ENCODE data around the gene ZCCHC14.

ZCCHC14 gene

GRCh38 chr16:87445486-87445885 lies 47.3 kb downstream of the ZCCHC14 start:
- Histone ChIP-seq H3K9me3 (ENCODE audit: insufficient read depth, low read length) (no peaks in the 10 kb centered on the region), H3F3A (ENCODE audit: insufficient read depth) (no peaks in the 10 kb centered on the region), H3K9me2 (replicated peaks; ENCODE audit: insufficient read depth, low read length) (no peaks in the 10 kb centered on the region), H4K20me1 (ENCODE audit: low read depth, low read length) (no peaks in the 10 kb centered on the region), H3K36me3 (ENCODE audit: low read length) (no peaks in the 10 kb centered on the region), H3K27ac (ENCODE audit: low read depth, low read length) (no peak overlapping the region), H3K79me2 (ENCODE audit: insufficient read depth, low read length) (no peaks in the 10 kb centered on the region), H3K9ac (ENCODE audit: low read length) (no peak overlapping the region), H3K27me3 (ENCODE audit: low read length) (no peaks in the 10 kb centered on the region), H2AFZ (ENCODE audit: low read depth, low read length, severe bottlenecking) (no peak overlapping the region), H3K4me2 (ENCODE audit: low read depth, low read length, poor library complexity, severe bottlenecking) (no peak overlapping the region), H3K4me3 (ENCODE audit: insufficient read depth, low read length, poor library complexity, severe bottlenecking) (no peak overlapping the region)
- TF ChIP-seq EZH2phosphoT487 (conservative IDR thresholded peaks at IDR 0.05; ENCODE audit: low read length) (no peak), CTCF (IDR thresholded peaks at IDR 0.05; ENCODE audit: insufficient read depth, low read length, poor library complexity, severe bottlenecking) (no peak)

DNA sequence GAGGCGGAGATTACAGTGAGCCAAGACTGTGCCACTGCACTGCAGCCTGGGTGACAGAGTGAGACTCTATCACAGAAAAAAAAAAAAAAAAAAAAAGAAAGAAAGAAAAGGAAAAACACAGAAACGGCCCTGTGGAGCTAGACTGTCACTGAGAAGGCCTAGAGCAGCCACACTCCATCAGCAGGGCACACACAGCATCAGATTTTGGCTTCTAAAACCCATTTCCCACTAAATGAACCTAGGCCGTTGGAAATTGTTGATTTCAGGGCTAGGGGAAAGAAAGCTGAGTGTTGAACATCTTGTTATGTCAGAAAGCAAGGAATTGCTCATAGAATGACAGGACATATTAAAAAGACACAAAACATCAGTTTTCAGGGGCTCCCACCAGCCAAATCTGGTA lies 48.9 kb downstream of the ZCCHC14 start:
- Histone ChIP-seq H4K20me1 (ENCODE audit: low read depth, low read length) (no peaks in the 10 kb centered on the region), H2AFZ (ENCODE audit: low read depth, low read length, severe bottlenecking) (no peak overlapping the region), H3K9ac (ENCODE audit: low read length) (no peak overlapping the region), H3K9me3 (ENCODE audit: insufficient read depth, low read length) (no peaks in the 10 kb centered on the region), H3K4me3 (ENCODE audit: insufficient read depth, low read length, poor library complexity, severe bottlenecking) (no peak overlapping the region), H3K27me3 (ENCODE audit: low read length) (no peaks in the 10 kb centered on the region), H3K4me2 (ENCODE audit: low read depth, low read length, poor library complexity, severe bottlenecking) (no peak overlapping the region), H3K27ac (ENCODE audit: low read depth, low read length) (no peak overlapping the region), H3F3A (ENCODE audit: insufficient read depth) (no peaks in the 10 kb centered on the region), H3K79me2 (ENCODE audit: insufficient read depth, low read length) (no peaks in the 10 kb centered on the region), H3K9me2 (replicated peaks; ENCODE audit: insufficient read depth, low read length) (no peaks in the 10 kb centered on the region), H3K36me3 (ENCODE audit: low read length) (no peaks in the 10 kb centered on the region)
- no peak for TF ChIP-seq EZH2phosphoT487 (conservative IDR thresholded peaks at IDR 0.05; ENCODE audit: low read length)
- TF ChIP-seq CTCF (IDR thresholded peaks at IDR 0.05; ENCODE audit: insufficient read depth, low read length, poor library complexity, severe bottlenecking), result no peak

DNA sequence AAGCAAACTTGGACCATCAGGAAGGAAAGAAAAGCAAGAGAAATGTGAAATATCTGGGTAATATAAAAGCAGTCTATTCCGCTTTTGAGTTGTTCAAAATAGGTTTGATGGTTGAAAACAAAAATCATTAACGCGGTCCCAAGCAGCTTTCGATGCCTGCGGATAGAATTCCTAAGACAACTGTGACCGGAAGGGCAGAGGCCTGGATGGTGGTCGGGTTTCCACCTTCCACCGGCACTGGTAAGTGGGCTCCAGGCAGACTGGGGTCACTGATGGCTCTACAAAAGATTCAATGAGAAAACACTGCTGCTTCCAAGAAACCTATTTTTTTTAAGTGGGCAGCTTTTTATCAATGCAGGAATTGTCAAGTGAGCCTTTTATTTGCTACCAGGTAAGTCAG lies 49.8 kb downstream of the ZCCHC14 start:
- Histone ChIP-seq H3K9me3 (ENCODE audit: insufficient read depth, low read length) (no peaks in the 10 kb centered on the region), H3K27me3 (ENCODE audit: low read length) (no peaks in the 10 kb centered on the region), H4K20me1 (ENCODE audit: low read depth, low read length) (no peaks in the 10 kb centered on the region), H3K4me2 (ENCODE audit: low read depth, low read length, poor library complexity, severe bottlenecking) (no peak overlapping the region), H3K9me2 (replicated peaks; ENCODE audit: insufficient read depth, low read length) (no peaks in the 10 kb centered on the region), H3K36me3 (ENCODE audit: low read length) (no peaks in the 10 kb centered on the region), H3K4me3 (ENCODE audit: insufficient read depth, low read length, poor library complexity, severe bottlenecking) (no peak overlapping the region), H3K9ac (ENCODE audit: low read length) (no peak overlapping the region), H2AFZ (ENCODE audit: low read depth, low read length, severe bottlenecking) (no peak overlapping the region), H3K27ac (ENCODE audit: low read depth, low read length) (no peak overlapping the region), H3K79me2 (ENCODE audit: insufficient read depth, low read length) (no peaks in the 10 kb centered on the region), H3F3A (ENCODE audit: insufficient read depth) (no peaks in the 10 kb centered on the region)
- TF ChIP-seq CTCF (IDR thresholded peaks at IDR 0.05; ENCODE audit: insufficient read depth, low read length, poor library complexity, severe bottlenecking) (no peak), EZH2phosphoT487 (conservative IDR thresholded peaks at IDR 0.05; ENCODE audit: low read length) (no peak)

DNA sequence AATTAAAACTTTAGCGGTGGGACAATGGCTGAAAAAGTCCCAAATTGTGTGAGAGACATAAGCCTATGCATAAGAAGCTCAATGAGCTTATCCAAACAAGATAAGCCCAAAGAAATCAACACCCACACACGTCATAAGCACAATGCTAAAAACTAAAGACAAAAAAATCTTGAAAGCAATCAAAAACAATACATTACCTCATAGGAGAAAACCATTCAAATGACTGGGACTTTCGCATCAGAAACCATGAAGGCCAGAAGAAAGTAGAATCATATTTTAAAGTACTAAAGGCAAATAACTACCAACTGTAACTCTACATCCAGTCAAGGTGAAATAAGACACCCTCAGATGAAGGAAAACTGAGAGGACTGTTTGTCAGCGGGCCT lies 50.2 kb downstream of the ZCCHC14 start:
- H3F3A ChIP-seq (ENCODE audit: insufficient read depth), result no peaks in the 10 kb centered on the region
- no peaks in the 10 kb centered on the region for H3K9me2 ChIP-seq (replicated peaks; ENCODE audit: insufficient read depth, low read length)
- no peaks in the 10 kb centered on the region for H4K20me1 ChIP-seq (ENCODE audit: low read depth, low read length)
- no peaks in the 10 kb centered on the region for H3K9me3 ChIP-seq (ENCODE audit: insufficient read depth, low read length)
- H3K4me3 ChIP-seq (ENCODE audit: insufficient read depth, low read length, poor library complexity, severe bottlenecking), result no peak overlapping the region
- H3K9ac ChIP-seq (ENCODE audit: low read length), result no peak overlapping the region
- H3K36me3 ChIP-seq (ENCODE audit: low read length), result no peaks in the 10 kb centered on the region
- no peaks in the 10 kb centered on the region for H3K27me3 ChIP-seq (ENCODE audit: low read length)
- H3K27ac ChIP-seq (ENCODE audit: low read depth, low read length), result no peak overlapping the region
- TF ChIP-seq CTCF (IDR thresholded peaks at IDR 0.05; ENCODE audit: insufficient read depth, low read length, poor library complexity, severe bottlenecking), result no peak
- TF ChIP-seq EZH2phosphoT487 (conservative IDR thresholded peaks at IDR 0.05; ENCODE audit: low read length), result no peak
- H3K4me2 ChIP-seq (ENCODE audit: low read depth, low read length, poor library complexity, severe bottlenecking), result no peak overlapping the region
- H3K79me2 ChIP-seq (ENCODE audit: insufficient read depth, low read length), result no peaks in the 10 kb centered on the region
- H2AFZ ChIP-seq (ENCODE audit: low read depth, low read length, severe bottlenecking), result no peak overlapping the region
